BLaER1 (cell line): Measurements from ENCODE around the gene EPHA4.
"Not testable (repeated sequence)": the region's sequence is repeated elsewhere in the genome, so short reads cannot be mapped to it uniquely, and the experiment has no call there.

Source experiments
- H3K27ac ChIP-seq: shearing (Covaris generic); formaldehyde crosslinking; 2 replicates; pipeline ENCODE4 v1.8.1; 2022
- H3K27me3 ChIP-seq: shearing (Covaris generic); formaldehyde crosslinking; 2 replicates; pipeline ENCODE4 v1.8.1; 2022
- H3K36me3 ChIP-seq: shearing (Covaris generic); formaldehyde crosslinking; 2 replicates; pipeline ENCODE4 v1.8.1; 2022
- H3K4me1 ChIP-seq: shearing (Covaris generic); formaldehyde crosslinking; 2 replicates; pipeline ENCODE4 v1.8.1; 2022
- H3K4me2 ChIP-seq: shearing (Covaris generic); formaldehyde crosslinking; 2 replicates; pipeline ENCODE4 v1.8.1; 2022
- H3K4me3 ChIP-seq: shearing (Covaris generic); formaldehyde crosslinking; 2 replicates; pipeline ENCODE4 v1.8.1; 2022
- H3K9ac ChIP-seq: shearing (Covaris generic); formaldehyde crosslinking; 2 replicates; pipeline ENCODE4 v1.8.1; 2022
- H3K9me3 ChIP-seq: shearing (Covaris generic); formaldehyde crosslinking; 2 replicates; pipeline ENCODE4 v1.8.1; 2022
- H4K20me1 ChIP-seq: shearing (Covaris generic); formaldehyde crosslinking; 2 replicates; pipeline ENCODE4 v1.8.1; 2022
- Cebpa-rat ChIP-seq: shearing (Covaris generic); IDR thresholded peaks from 2 replicates; pipeline ENCODE4 v1.8.1; 2022

EPHA4 gene

DNA sequence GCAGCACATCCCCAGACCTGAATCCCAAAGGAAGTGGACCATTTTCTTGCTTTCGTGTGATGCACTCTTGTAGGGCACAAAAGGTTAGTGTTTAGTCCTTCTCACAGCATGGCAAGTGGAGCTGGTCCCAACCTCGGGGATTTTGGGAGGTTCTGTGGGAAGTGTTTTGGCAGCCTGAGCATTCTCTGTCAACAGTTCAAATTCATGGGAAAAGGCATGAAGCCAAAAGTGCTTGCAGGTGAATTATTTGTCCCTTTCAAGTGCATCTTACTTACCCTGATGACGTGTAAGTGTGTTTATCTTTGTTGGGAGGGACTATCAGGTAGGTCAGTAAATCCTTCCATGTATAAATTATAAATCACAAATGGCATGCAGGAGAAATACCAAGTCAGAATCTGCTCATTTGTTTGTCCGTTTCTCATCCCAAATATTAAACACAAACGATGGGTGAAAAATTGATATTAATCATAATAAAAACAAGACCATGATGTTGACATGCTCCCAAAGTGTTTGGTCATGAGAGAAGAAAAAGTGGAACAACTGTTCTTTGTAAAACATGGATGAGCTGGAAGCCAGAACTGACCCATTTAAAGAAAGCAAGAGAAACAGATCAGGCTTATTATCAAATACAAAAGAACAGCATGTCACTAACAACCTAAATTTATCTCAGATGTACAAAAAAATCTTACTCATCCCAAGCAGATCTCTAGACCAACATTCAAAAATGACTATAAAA is 57.6 kb downstream of the EPHA4 start:
- Histone ChIP-seq H3K27me3 (no peaks in the 10 kb centered on the region), H3K27ac (no peak overlapping the region), H4K20me1 (no peaks in the 10 kb centered on the region), H3K4me1 (peaks cover 29% of the 10 kb centered on the region), H3K4me2 (no peak overlapping the region), H3K9ac (no peak overlapping the region), H3K9me3 (no peaks in the 10 kb centered on the region), H3K36me3 (no peaks in the 10 kb centered on the region), H3K4me3 (no peak overlapping the region)
- no peak for TF ChIP-seq Cebpa-rat

DNA sequence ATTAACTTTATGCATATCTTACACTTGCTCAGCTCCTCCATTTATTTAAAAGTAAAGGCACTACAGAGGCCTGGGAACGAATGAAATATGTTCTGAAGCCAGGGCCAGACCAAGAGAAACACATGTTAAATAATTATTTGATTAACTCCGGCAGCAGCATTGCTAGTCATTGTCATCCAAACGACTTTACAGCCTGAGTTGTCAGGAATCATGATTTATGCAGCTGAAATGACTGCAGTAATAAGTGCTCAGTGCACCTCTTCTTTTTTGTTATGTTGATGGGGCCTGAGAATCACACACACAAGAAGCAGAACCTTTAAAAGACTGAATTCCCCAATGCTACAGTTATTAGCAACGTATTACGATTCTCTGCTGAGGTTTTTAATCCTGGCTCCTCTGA is 58.9 kb downstream of the EPHA4 start:
- Histone ChIP-seq H3K27me3 (no peaks in the 10 kb centered on the region), H3K9me3 (no peaks in the 10 kb centered on the region), H3K4me1 (peaks cover 16% of the 10 kb centered on the region), H3K9ac (no peak overlapping the region), H3K4me2 (no peak overlapping the region), H4K20me1 (no peaks in the 10 kb centered on the region), H3K4me3 (no peak overlapping the region), H3K36me3 (no peaks in the 10 kb centered on the region), H3K27ac (no peak overlapping the region)
- TF ChIP-seq Cebpa-rat, result no peak

DNA sequence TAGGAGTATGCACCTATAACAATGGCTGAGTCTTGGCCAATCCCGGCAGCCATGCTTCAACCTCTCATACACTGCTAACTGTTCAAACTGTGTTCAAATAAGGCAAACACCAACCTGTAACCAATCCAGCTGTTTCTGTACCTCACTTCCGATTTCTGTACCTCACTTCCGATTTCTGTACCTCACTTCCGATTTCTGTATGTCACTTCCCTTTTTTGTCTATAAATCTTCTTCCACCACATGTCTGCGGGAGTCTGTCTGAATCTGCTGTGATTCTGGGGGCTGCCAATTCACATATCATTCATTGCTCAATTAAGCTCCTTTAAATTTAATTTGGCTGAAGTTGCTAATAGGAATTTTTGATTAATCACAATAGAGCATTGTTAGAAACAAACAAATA is 60.8 kb downstream of the EPHA4 start:
- not testable (repeated sequence) for H3K9ac ChIP-seq, H3K27ac ChIP-seq, H3K36me3 ChIP-seq, H3K4me3 ChIP-seq, H4K20me1 ChIP-seq, H3K27me3 ChIP-seq, H3K4me2 ChIP-seq, H3K9me3 ChIP-seq, H3K4me1 ChIP-seq

DNA sequence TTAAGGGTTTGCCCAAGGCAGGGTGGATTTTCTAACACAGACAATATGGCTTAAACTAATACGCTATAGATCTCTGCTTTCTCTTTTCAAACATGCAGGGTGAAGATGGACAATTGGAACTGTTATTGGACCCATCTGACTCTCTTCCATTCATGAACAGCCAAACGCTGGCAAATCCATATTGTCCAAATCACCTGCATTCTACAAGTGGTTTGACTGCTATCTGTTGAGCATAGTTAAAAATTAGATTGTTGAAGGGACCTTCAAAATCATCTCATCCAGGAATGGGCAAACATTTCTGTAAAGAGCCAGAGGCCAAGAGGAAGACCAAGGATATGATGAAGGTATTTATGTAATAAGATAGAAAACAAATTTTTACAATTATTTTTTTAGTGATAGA is 65.6 kb downstream of the EPHA4 start:
- no peaks in the 10 kb centered on the region for H3K9me3 ChIP-seq
- no peak overlapping the region for H3K4me2 ChIP-seq
- no peak overlapping the region for H3K4me3 ChIP-seq
- no peaks in the 10 kb centered on the region for H3K27me3 ChIP-seq
- no peaks in the 10 kb centered on the region for H3K4me1 ChIP-seq
- H4K20me1 ChIP-seq, result no peaks in the 10 kb centered on the region
- no peak for TF ChIP-seq Cebpa-rat
- H3K27ac ChIP-seq, result no peak overlapping the region
- no peaks in the 10 kb centered on the region for H3K36me3 ChIP-seq
- H3K9ac ChIP-seq, result no peak overlapping the region

DNA sequence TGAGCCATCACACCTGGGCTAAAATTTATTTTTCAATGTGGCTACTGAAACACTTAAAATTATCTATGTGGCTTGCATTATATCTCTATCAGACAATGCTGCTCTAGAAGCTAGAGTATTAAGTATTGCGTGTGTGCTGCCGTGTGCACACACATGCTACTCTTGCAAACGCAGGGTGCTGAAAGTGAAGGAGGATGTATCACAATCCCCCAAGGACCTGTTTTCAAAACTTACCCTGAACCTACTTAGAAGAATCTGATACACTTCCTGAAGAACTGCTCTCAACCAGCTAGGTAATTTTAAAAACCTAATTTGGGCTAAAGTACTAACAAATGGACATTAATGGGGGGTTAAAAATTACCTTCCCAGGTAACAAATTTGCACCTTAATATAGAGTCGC is 66.5 kb downstream of the EPHA4 start:
- H3K4me2 ChIP-seq, result no peak overlapping the region
- H3K27me3 ChIP-seq, result no peaks in the 10 kb centered on the region

DNA sequence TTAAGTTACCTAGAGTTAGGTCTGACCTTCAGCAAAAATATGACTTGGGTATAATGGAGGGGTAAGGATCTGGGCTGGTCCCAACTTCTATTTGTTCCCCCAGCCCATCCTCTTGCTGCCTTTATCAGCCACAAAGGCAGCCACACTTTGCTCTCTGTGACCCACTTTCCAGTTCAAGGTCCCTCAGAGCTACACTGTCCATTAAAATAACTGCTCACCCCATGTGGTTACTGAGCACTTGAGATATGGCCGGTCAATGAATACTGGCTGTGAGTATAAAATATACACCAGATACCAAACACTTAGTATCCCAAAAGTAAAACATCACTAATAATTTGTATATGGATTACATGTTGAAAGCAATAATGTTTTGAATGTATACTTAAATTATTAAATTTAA is 67.2 kb downstream of the EPHA4 start:
- Histone ChIP-seq H3K36me3 (no peaks in the 10 kb centered on the region), H3K27me3 (no peaks in the 10 kb centered on the region)
- TF ChIP-seq Cebpa-rat, result no peak

More for the DNA sequence above, 66.5 kb downstream of the EPHA4 start:
- Histone ChIP-seq H3K27ac (no peak overlapping the region), H4K20me1 (no peaks in the 10 kb centered on the region), H3K9ac (no peak overlapping the region), H3K36me3 (no peaks in the 10 kb centered on the region), H3K4me3 (no peak overlapping the region), H3K9me3 (no peaks in the 10 kb centered on the region), H3K4me1 (no peaks in the 10 kb centered on the region)
- TF ChIP-seq Cebpa-rat, result no peak

DNA sequence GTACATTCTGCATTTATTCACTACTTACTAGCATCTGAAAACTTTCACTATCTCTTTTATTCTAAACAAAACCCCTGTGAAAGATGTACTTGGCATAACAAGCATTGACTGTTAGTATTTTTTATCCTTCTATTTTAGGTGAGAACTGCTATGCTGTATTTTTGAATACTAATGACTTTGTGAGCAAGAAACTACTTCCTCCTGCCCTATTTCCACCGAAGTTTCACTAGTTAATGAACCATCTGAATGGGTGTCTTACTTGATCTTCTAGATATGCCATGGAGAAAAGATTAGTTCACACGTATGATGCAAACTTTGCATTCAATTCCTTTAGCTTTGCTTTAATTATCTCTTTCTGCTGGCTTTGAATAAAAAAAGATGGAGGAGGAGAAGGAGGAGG is 68.1 kb downstream of the EPHA4 start:
- Histone ChIP-seq H3K4me1 (no peaks in the 10 kb centered on the region), H3K36me3 (no peaks in the 10 kb centered on the region), H3K27ac (no peak overlapping the region), H3K9ac (no peak overlapping the region), H3K4me2 (no peak overlapping the region), H3K4me3 (no peak overlapping the region), H4K20me1 (no peaks in the 10 kb centered on the region), H3K9me3 (no peaks in the 10 kb centered on the region), H3K27me3 (no peaks in the 10 kb centered on the region)
- no peak for TF ChIP-seq Cebpa-rat

More for the DNA sequence above, 67.2 kb downstream of the EPHA4 start:
- H3K4me2 ChIP-seq, result no peak overlapping the region
- no peaks in the 10 kb centered on the region for H3K4me1 ChIP-seq
- H4K20me1 ChIP-seq, result no peaks in the 10 kb centered on the region
- H3K9me3 ChIP-seq, result no peaks in the 10 kb centered on the region
- H3K9ac ChIP-seq, result no peak overlapping the region
- no peak overlapping the region for H3K27ac ChIP-seq
- no peak overlapping the region for H3K4me3 ChIP-seq

DNA sequence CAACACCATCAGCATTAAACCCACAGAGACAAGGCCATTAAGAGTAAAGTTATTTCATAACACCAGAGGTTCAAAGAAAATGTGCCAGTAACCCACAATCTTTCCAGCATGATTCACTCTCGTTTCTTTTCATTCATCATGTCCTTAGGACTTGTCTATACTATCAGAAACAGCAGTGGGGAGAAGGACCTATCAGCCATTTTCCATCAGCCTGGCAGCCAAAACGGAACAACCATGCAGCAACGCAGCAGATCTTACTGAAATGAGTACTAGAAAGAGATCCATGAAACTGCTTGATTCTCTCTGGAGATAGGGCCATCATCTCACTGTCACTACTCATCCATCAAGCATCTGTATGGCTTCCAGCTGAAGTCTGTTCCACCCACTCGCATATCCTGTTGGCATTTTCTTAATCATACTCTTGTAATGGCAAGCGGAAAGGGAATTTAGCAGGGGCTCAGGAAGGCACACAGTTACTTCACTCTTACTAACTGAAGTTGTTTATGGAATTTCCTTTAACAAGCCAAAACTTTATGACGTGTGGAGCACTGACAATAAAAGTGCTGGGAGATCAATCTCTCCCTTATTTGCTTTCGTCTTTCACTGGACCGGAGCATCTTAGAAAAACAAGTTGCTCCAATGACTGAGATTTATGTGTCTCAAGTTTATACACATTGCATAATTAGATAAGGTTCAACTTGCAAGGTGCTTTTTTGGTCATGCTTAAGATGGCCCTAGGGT is 69.7 kb downstream of the EPHA4 start:
- Histone ChIP-seq H3K9ac (no peak overlapping the region), H4K20me1 (no peaks in the 10 kb centered on the region), H3K9me3 (no peaks in the 10 kb centered on the region), H3K4me3 (no peak overlapping the region), H3K4me2 (no peak overlapping the region), H3K4me1 (no peaks in the 10 kb centered on the region), H3K36me3 (no peaks in the 10 kb centered on the region), H3K27me3 (no peaks in the 10 kb centered on the region), H3K27ac (no peak overlapping the region)
- no peak for TF ChIP-seq Cebpa-rat

DNA sequence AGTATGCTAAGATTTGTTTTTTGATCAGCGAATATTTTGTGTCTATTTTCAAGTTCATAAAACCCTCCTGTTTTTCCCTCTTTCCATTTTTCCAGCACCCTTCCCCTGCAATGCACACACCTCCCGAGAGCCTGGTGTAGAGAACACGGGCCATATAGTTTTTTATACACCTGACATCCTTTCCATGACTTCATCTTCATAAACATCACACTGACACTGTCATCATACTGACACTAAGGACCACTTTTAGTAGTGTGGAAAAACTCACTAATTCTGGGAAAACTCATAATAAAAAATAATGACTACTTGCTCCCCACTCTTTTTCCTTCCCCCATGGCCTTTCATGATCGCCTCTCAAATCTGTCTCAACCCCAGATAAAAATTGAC is 70.2 kb downstream of the EPHA4 start:
- H3K27me3 ChIP-seq, result no peaks in the 10 kb centered on the region
- H3K4me3 ChIP-seq, result no peak overlapping the region
- no peak overlapping the region for H3K4me2 ChIP-seq
- no peaks in the 10 kb centered on the region for H4K20me1 ChIP-seq
- no peaks in the 10 kb centered on the region for H3K4me1 ChIP-seq
- no peaks in the 10 kb centered on the region for H3K9me3 ChIP-seq
- H3K36me3 ChIP-seq, result no peaks in the 10 kb centered on the region
- H3K27ac ChIP-seq, result no peak overlapping the region
- no peak overlapping the region for H3K9ac ChIP-seq
- TF ChIP-seq Cebpa-rat, result no peak

DNA sequence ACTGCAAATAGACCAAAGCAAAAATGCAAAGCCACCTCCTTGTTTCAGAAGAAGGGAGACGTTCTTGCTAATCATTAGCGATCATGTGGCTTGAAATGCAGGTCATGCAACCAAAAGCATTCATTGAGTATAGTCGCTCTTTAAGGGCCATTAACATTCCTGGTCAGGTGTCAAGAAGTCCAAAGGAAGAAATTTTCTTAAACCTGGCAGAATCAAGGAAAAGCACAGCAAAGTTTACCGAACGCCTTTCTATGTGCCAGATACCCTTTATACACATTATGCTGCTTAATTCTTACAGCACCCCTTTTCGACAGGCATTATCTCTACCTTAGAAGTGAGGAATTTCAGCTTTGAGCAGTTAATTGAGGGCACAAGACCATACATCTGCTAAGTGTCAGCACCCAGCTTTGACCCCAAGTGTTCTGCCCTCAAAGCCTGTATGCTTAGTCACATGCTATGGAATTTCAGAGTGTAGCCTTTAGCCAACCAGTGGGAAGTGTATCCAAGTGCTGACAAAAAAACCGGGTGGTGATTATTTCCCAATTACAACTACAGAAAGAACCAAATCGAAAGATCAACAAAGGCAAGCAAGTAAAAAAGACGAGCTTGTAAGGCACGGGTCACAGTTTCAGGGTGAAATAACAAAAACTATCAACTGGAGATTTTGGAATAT is 70.8 kb downstream of the EPHA4 start:
- H3K9me3 ChIP-seq, result no peaks in the 10 kb centered on the region
- no peaks in the 10 kb centered on the region for H3K27me3 ChIP-seq
- no peaks in the 10 kb centered on the region for H4K20me1 ChIP-seq
- TF ChIP-seq Cebpa-rat, result no peak
- H3K27ac ChIP-seq, result no peak overlapping the region
- no peak overlapping the region for H3K4me3 ChIP-seq
- H3K4me2 ChIP-seq, result no peak overlapping the region
- no peaks in the 10 kb centered on the region for H3K4me1 ChIP-seq
- no peak overlapping the region for H3K9ac ChIP-seq
- no peaks in the 10 kb centered on the region for H3K36me3 ChIP-seq
